Vagina (tissue), 2 donors: ENCODE results near the gene TRMT44. TPM values are rescaled to one million over a fixed set of nuclear protein-coding genes. Genes with fewer than 3 reads are reported as not detected.

Source experiments
- DNase-seq, 2 donors: peaks; one replicate each; pipeline ENCODE4 v3.0.0-alpha.2; 2017; ENCODE audit errors: extremely low spot score in 2 of 2
- H3K27ac ChIP-seq: fragments of 200-600 bp; sonication (generic); one replicate; pipeline ENCODE4 v1.5.1; 2019
- H3K27me3 ChIP-seq: fragments of 200-600 bp; sonication (generic); one replicate; pipeline ENCODE4 v1.5.1; 2019
- H3K36me3 ChIP-seq, 2 donors: fragments of 200-600 bp; sonication (generic); one replicate each; pipeline ENCODE4 v1.5.1; 2017 to 2019
- H3K4me1 ChIP-seq: fragments of 200-600 bp; sonication (generic); one replicate; pipeline ENCODE4 v1.5.1; 2019
- H3K4me3 ChIP-seq, 2 donors: fragments of 200-600 bp; sonication (generic); 1 replicate in 1 of 2; 2 replicates in 1 of 2; pipeline ENCODE4 v1.5.1; 2016 to 2019
- H3K9me3 ChIP-seq: fragments of 200-600 bp; sonication (generic); one replicate; pipeline ENCODE4 v1.5.1; 2019
- CTCF ChIP-seq, 3 experiments: fragments of 450-650 bp in 2 of 3; fragments of 200-600 bp in 1 of 3; sonication (generic) in 1 of 3; IDR thresholded peaks; one replicate each; pipeline ENCODE4 v1.5.1; 2017 to 2019; ENCODE audit warnings: antibody characterized with exemption in 3 of 3, mild to moderate bottlenecking in 2 of 3, moderate library complexity in 2 of 3
- POLR2A ChIP-seq, 2 donors: fragments of 450-650 bp; IDR thresholded peaks; one replicate each; pipeline ENCODE4 v1.6.1; 2017; ENCODE audit warnings: antibody characterized with exemption in 2 of 2, mild to moderate bottlenecking in 2 of 2, moderate library complexity in 2 of 2
- POLR2AphosphoS5 ChIP-seq, 2 donors: sonication (generic); formaldehyde crosslinking; IDR thresholded peaks; one replicate each; pipeline ENCODE4 v1.9.0; 2017; ENCODE audit warnings: antibody characterized with exemption in 2 of 2, mild to moderate bottlenecking in 2 of 2, low read depth in 1 of 2; ENCODE audit not compliant: insufficient read depth in 1 of 2
- intact Hi-C: fragments of 100-400 bp; cut with DNase I; formaldehyde crosslinking; loops from one replicate; pipeline ENCODE4 v1.15.1; 2023
- total RNA-seq: library from RNA; depleted of rRNA; stranded (reverse); fragments of >200 nt; gene quantifications from one replicate; pipeline ENCODE4 v1.2.3, GENCODE V29; 2016

The TRMT44 gene
- total RNA-seq, 1 donor from 2014 or later, result 19.2 TPM

- intact Hi-C loops, result no loop called here
- no peak for DNase-seq
- Histone ChIP-seq H3K36me3 (peaks cover 0 to 3% of the 10 kb centered on the region in 2 donors), H3K27ac (peak overlapping the region; percentile 71), H3K9me3 (no peaks in the 10 kb centered on the region), H3K4me3 (no peak overlapping the region), H3K27me3 (no peaks in the 10 kb centered on the region), H3K4me1 (peaks cover 31% of the 10 kb centered on the region)
- TF ChIP-seq CTCF (IDR thresholded peaks at IDR 0.05) (no peak), POLR2A (IDR thresholded peaks at IDR 0.05) (no peak), POLR2AphosphoS5 (IDR thresholded peaks at IDR 0.05; ENCODE audit: insufficient read depth in 1 of 2, low read depth in 1 of 2) (peak in 1 of 2 donors; percentile 75)
These were observed 32.8 kb downstream of the TRMT44 start for GRCh38 chr4:8473198-8473919.

GRCh38 chr4:8473920-8474590, 33.5 kb downstream of the TRMT44 start:
- Histone ChIP-seq H3K4me1 (peaks cover 31% of the 10 kb centered on the region), H3K27me3 (no peaks in the 10 kb centered on the region), H3K4me3 (no peak overlapping the region), H3K36me3 (no peaks in the 10 kb centered on the region), H3K9me3 (no peaks in the 10 kb centered on the region), H3K27ac (peak overlapping the region; percentile 71)
- intact Hi-C loops, result no loop called here
- TF ChIP-seq POLR2AphosphoS5 (IDR thresholded peaks at IDR 0.05; ENCODE audit: insufficient read depth in 1 of 2, low read depth in 1 of 2) (no peak), CTCF (IDR thresholded peaks at IDR 0.05) (no peak), POLR2A (IDR thresholded peaks at IDR 0.05) (no peak)
- DNase-seq, result no peak

GRCh38 chr4:8474856-8475255, 34.3 kb downstream of the TRMT44 start:
- Histone ChIP-seq H3K4me3 (no peak overlapping the region), H3K4me1 (peaks cover 31% of the 10 kb centered on the region), H3K27ac (peak overlapping the region; percentile 71), H3K27me3 (no peaks in the 10 kb centered on the region), H3K9me3 (no peaks in the 10 kb centered on the region), H3K36me3 (no peaks in the 10 kb centered on the region)
- TF ChIP-seq CTCF (IDR thresholded peaks at IDR 0.05), result no peak
- TF ChIP-seq POLR2A (IDR thresholded peaks at IDR 0.05), result no peak
- no peak for TF ChIP-seq POLR2AphosphoS5 (IDR thresholded peaks at IDR 0.05; ENCODE audit: insufficient read depth in 1 of 2, low read depth in 1 of 2)
- intact Hi-C loops, result no loop called here
- DNase-seq, result no peak

- TF ChIP-seq POLR2A (IDR thresholded peaks at IDR 0.05), result no peak
- no peak for TF ChIP-seq POLR2AphosphoS5 (IDR thresholded peaks at IDR 0.05; ENCODE audit: insufficient read depth in 1 of 2, low read depth in 1 of 2)
- Histone ChIP-seq H3K27me3 (no peaks in the 10 kb centered on the region), H3K4me3 (no peak overlapping the region), H3K9me3 (no peaks in the 10 kb centered on the region), H3K27ac (no peak overlapping the region), H3K4me1 (peaks cover 30% of the 10 kb centered on the region), H3K36me3 (no peaks in the 10 kb centered on the region)
- no peak for DNase-seq
- intact Hi-C loops, result no loop called here
These were observed 35.4 kb downstream of the TRMT44 start for GRCh38 chr4:8475751-8476575.

- H3K4me3 ChIP-seq, result no peak overlapping the region
- no peaks in the 10 kb centered on the region for H3K36me3 ChIP-seq
- no peak overlapping the region for H3K27ac ChIP-seq
These were observed 36.6 kb downstream of the TRMT44 start for GRCh38 chr4:8477095-8477635.

More at GRCh38 chr4:8477095-8477635, 36.6 kb downstream of the TRMT44 start:
- no peaks in the 10 kb centered on the region for H3K9me3 ChIP-seq
- no peaks in the 10 kb centered on the region for H3K27me3 ChIP-seq
- intact Hi-C loops, result no loop called here
- no peak for TF ChIP-seq CTCF (IDR thresholded peaks at IDR 0.05)
- no peak for TF ChIP-seq POLR2A (IDR thresholded peaks at IDR 0.05)
- no peak for TF ChIP-seq POLR2AphosphoS5 (IDR thresholded peaks at IDR 0.05; ENCODE audit: insufficient read depth in 1 of 2, low read depth in 1 of 2)
- no peak for DNase-seq
- peaks cover 18% of the 10 kb centered on the region for H3K4me1 ChIP-seq
